ENCODE results near the gene KDM4C.

Gene KDM4C

DNA sequence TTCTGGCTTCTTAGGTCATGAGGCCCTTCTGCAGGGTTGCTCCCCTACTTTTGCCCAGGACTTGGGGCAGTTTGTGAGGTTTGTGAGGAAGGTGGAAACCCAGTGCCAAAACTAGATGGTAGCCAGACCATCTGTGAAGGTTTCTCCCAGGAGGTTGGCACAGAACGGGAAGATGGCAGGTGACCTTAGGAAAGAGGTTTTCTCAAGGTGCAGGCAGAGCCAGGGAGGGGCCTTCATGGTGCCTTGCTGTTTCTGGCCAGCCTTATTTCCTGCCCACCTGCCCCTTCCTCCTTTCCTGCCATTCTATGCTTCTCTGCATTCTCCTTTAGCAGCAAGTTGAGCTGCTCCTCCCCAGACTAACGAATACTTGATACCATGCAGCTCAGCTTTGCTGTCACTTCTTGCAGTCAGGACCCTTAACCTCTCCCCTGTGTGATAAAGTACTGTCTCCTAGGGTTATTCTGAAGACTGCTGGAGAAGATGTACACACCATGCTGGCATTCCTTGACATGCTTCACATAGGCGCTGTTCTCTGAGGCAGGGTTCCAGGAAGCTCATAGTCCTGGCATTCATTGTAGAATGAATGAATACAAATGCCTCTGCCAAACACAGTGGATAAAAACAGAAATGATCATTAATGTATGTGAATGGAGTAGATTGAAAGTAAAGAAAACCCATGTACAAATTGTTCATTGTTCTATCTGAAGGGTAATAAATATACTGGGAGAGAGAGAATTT, 154.3 kb downstream of the KDM4C start:
- Histone ChIP-seq H3K27me3 (ENCODE audit: insufficient read depth, low read depth) (no peaks in the 10 kb centered on the region), H3K79me2 (ENCODE audit: insufficient read depth, low read depth) (no peaks in the 10 kb centered on the region), H3K4me2 (no peak overlapping the region), H3K9ac (no peak overlapping the region), H3K4me1 (ENCODE audit: low read depth, poor library complexity, severe bottlenecking) (no peaks in the 10 kb centered on the region), H3K27ac (no peak overlapping the region), H3K36me3 (ENCODE audit: insufficient read depth) (no peaks in the 10 kb centered on the region), H3K4me3 (IDR thresholded peaks at IDR 0.05; ENCODE audit: insufficient read depth, low read depth, low read length) (no peak overlapping the region), H4K20me1 (ENCODE audit: insufficient read depth) (no peaks in the 10 kb centered on the region), H2AFZ (ENCODE audit: low read depth) (no peak overlapping the region)
- TF ChIP-seq, protein P1, sequence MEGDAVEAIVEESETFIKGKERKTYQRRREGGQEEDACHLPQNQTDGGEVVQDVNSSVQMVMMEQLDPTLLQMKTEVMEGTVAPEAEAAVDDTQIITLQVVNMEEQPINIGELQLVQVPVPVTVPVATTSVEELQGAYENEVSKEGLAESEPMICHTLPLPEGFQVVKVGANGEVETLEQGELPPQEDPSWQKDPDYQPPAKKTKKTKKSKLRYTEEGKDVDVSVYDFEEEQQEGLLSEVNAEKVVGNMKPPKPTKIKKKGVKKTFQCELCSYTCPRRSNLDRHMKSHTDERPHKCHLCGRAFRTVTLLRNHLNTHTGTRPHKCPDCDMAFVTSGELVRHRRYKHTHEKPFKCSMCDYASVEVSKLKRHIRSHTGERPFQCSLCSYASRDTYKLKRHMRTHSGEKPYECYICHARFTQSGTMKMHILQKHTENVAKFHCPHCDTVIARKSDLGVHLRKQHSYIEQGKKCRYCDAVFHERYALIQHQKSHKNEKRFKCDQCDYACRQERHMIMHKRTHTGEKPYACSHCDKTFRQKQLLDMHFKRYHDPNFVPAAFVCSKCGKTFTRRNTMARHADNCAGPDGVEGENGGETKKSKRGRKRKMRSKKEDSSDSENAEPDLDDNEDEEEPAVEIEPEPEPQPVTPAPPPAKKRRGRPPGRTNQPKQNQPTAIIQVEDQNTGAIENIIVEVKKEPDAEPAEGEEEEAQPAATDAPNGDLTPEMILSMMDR (conservative IDR thresholded peaks at IDR 0.05; ENCODE audit: low read depth, low read length): no peak

DNA sequence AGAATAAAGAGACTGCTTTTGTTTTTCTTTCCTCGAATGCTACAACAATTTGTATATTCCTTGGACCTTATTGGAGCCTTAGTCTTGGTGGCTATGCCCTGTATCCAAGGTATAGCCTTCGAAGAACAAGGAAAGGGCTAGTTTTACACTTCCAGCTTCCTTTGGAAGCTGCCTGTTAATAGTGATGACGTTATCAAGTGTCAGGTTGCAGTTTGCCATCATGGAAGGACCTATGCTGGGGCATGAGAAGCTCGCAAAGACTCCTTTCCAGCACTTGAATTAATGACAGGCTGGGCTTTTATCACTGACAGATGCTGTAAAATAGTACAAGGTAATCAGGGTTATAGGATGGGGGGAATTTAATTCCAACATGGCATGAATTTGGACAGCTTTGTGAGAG, 157.9 kb downstream of the KDM4C start:
- TF ChIP-seq, protein P1 (conservative IDR thresholded peaks at IDR 0.05; ENCODE audit: low read depth, low read length): no peak

DNA sequence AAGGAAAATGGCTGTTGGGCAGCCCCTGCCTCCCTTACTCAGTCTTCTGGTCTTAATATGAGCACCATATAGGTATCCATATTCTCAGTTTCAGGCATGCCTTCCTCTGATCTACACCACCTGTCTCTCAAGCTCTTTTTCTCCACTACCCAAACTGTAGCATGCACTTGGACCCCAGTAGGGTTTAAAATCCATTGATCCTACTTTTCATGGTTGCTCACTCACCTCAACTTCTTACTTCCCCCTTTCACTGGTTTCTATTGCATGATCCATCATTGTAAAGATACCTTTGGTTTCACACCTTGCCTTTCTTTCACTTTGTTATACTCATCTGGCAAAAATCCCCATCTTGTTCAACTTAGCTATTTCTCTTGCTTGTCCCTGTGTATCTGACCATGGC, 159.4 kb downstream of the KDM4C start:
- no peaks in the 10 kb centered on the region for H4K20me1 ChIP-seq (ENCODE audit: insufficient read depth)
- no peak overlapping the region for H3K4me2 ChIP-seq
- H3K27ac ChIP-seq: no peak overlapping the region
- no peaks in the 10 kb centered on the region for H3K27me3 ChIP-seq (ENCODE audit: insufficient read depth, low read depth)
- no peaks in the 10 kb centered on the region for H3K79me2 ChIP-seq (ENCODE audit: insufficient read depth, low read depth)
- H3K36me3 ChIP-seq (ENCODE audit: insufficient read depth): no peaks in the 10 kb centered on the region
- H3K9ac ChIP-seq: no peak overlapping the region
- no peaks in the 10 kb centered on the region for H3K4me1 ChIP-seq (ENCODE audit: low read depth, poor library complexity, severe bottlenecking)
- no peak overlapping the region for H2AFZ ChIP-seq (ENCODE audit: low read depth)
- H3K4me3 ChIP-seq (IDR thresholded peaks at IDR 0.05; ENCODE audit: insufficient read depth, low read depth, low read length): no peak overlapping the region
- TF ChIP-seq, protein P1 (conservative IDR thresholded peaks at IDR 0.05; ENCODE audit: low read depth, low read length): no peak

More for the DNA sequence above, 157.9 kb downstream of the KDM4C start:
- Histone ChIP-seq H2AFZ (ENCODE audit: low read depth) (no peak overlapping the region), H3K4me2 (no peak overlapping the region), H3K27ac (no peak overlapping the region), H3K79me2 (ENCODE audit: insufficient read depth, low read depth) (no peaks in the 10 kb centered on the region), H3K27me3 (ENCODE audit: insufficient read depth, low read depth) (no peaks in the 10 kb centered on the region), H4K20me1 (ENCODE audit: insufficient read depth) (no peaks in the 10 kb centered on the region), H3K4me1 (ENCODE audit: low read depth, poor library complexity, severe bottlenecking) (no peaks in the 10 kb centered on the region), H3K9ac (no peak overlapping the region), H3K36me3 (ENCODE audit: insufficient read depth) (no peaks in the 10 kb centered on the region), H3K4me3 (IDR thresholded peaks at IDR 0.05; ENCODE audit: insufficient read depth, low read depth, low read length) (no peak overlapping the region)

DNA sequence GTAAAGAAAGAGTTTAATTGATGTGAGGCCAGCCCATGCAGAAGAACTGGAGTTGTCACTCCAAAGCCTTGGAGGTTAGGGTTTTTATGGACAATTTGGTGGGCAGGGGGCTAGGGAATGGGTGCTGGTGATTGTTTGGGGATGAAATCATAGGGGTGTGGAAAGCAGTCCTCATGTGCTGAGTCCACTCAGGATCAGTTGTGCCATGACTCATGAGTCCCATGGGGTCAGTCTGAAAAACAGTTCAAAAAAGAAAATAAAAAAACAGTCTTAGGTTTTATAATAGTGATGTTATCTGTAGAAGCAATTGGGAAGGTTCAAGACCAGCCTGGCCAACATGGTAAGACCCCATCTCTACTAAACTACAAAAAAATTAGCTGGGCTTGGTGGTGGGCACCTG, 162.3 kb downstream of the KDM4C start:
- Histone ChIP-seq H3K4me3 (IDR thresholded peaks at IDR 0.05; ENCODE audit: insufficient read depth, low read depth, low read length) (no peak overlapping the region), H3K27me3 (ENCODE audit: insufficient read depth, low read depth) (no peaks in the 10 kb centered on the region), H3K4me1 (ENCODE audit: low read depth, poor library complexity, severe bottlenecking) (no peaks in the 10 kb centered on the region), H4K20me1 (ENCODE audit: insufficient read depth) (0 out of 2 replicates have a peak, but pooled peaks cover 4% of the 10 kb centered on the region), H3K4me2 (no peak overlapping the region), H3K27ac (no peak overlapping the region), H2AFZ (ENCODE audit: low read depth) (no peak overlapping the region), H3K79me2 (ENCODE audit: insufficient read depth, low read depth) (no peaks in the 10 kb centered on the region), H3K36me3 (ENCODE audit: insufficient read depth) (no peaks in the 10 kb centered on the region), H3K9ac (no peak overlapping the region)
- TF ChIP-seq, protein P1 (conservative IDR thresholded peaks at IDR 0.05; ENCODE audit: low read depth, low read length): no peak

All from KMS-11 (cell line).